ENCODE data around the gene PPL. TPM values are rescaled to one million over a fixed set of nuclear protein-coding genes. Genes with fewer than 3 reads are reported as not detected.

The PPL gene
- total RNA-seq, 6 experiments from 2014 or later, result 6.9 to 23.8 (median 14.4) TPM

GRCh38 chr16:4859190-4859899 is 77.6 kb downstream of the PPL start:
- Histone ChIP-seq H3K27ac (no peak overlapping the region), H3K27me3 (no peaks in the 10 kb centered on the region), H3K9me3 (no peaks in the 10 kb centered on the region), H3K36me3 (peaks cover 0 to 76% (median 29%) of the 10 kb centered on the region in 4 donors), H3K4me1 (peaks cover 0 to 27% (median 8%) of the 10 kb centered on the region in 4 donors), H3K4me3 (no peak overlapping the region)
- intact Hi-C loops (cut with DNase I), result no loop called here
- no peak for TF ChIP-seq POLR2A (IDR thresholded peaks at IDR 0.05)
- no peak for TF ChIP-seq CTCF (IDR thresholded peaks at IDR 0.05)
- 84% methylated on average over 12 of the region's 17 CpGs for WGBS (ENCODE audit: insufficient coverage, low coverage, low lambda C conversion rate, missing lambda C conversion rate)
- DNase-seq (peak in 1 of 3 donors; percentile 14), ATAC-seq (peak in 3 of 4 donors; percentile 11 to 39 (median 15))

GRCh38 chr16:4855804-4856203 is 81.1 kb downstream of the PPL start:
- intact Hi-C loops (cut with DNase I), result no loop called here
- Histone ChIP-seq H3K4me3 (no peak overlapping the region), H3K27me3 (no peaks in the 10 kb centered on the region), H3K36me3 (peaks cover 0 to 75% (median 23%) of the 10 kb centered on the region in 4 donors), H3K9me3 (no peaks in the 10 kb centered on the region), H3K4me1 (peaks cover 0 to 13% (median 0%) of the 10 kb centered on the region in 4 donors), H3K27ac (no peak overlapping the region)
- WGBS (ENCODE audit: insufficient coverage, low coverage, low lambda C conversion rate, missing lambda C conversion rate), result 93% methylated on average over 2 of the region's 2 CpGs
- DNase-seq, result no peak
- ATAC-seq, result no peak
- TF ChIP-seq CTCF (IDR thresholded peaks at IDR 0.05) (no peak), POLR2A (IDR thresholded peaks at IDR 0.05) (no peak)

- 95% methylated on average over 2 of the region's 5 CpGs for whole genome bisulfite sequencing (ENCODE audit: insufficient coverage, low coverage, low lambda C conversion rate, missing lambda C conversion rate)
- Histone ChIP-seq H3K36me3 (peaks cover 0 to 71% (median 23%) of the 10 kb centered on the region in 4 donors), H3K9me3 (no peaks in the 10 kb centered on the region), H3K27ac (no peak overlapping the region), H3K4me3 (no peak overlapping the region), H3K27me3 (no peaks in the 10 kb centered on the region), H3K4me1 (peaks cover 0 to 13% (median under 1%) of the 10 kb centered on the region in 4 donors)
- no peak for DNase-seq
- TF ChIP-seq POLR2A (IDR thresholded peaks at IDR 0.05) (no peak), CTCF (IDR thresholded peaks at IDR 0.05) (no peak)
- no peak for ATAC-seq
- intact Hi-C loops (cut with DNase I), result no loop called here
Measured at GRCh38 chr16:4855371-4855770, 81.6 kb downstream of the PPL start.

- intact Hi-C loops (cut with DNase I), result no loop called here
- WGBS (ENCODE audit: insufficient coverage, low coverage, low lambda C conversion rate, missing lambda C conversion rate), result 60% methylated on average over 1 of the region's 1 CpG
Measured at GRCh38 chr16:4852221-4852872, 84.6 kb downstream of the PPL start.

More at GRCh38 chr16:4852221-4852872, 84.6 kb downstream of the PPL start:
- Histone ChIP-seq H3K4me1 (peaks cover 0 to 31% (median 10%) of the 10 kb centered on the region in 4 donors), H3K36me3 (peaks cover 0 to 42% (median 6%) of the 10 kb centered on the region in 4 donors), H3K27me3 (no peaks in the 10 kb centered on the region), H3K9me3 (no peaks in the 10 kb centered on the region), H3K27ac (peak overlapping the region in 1 of 3 donors; percentile 24), H3K4me3 (no peak overlapping the region)
- DNase-seq (no peak), ATAC-seq (peak in 1 of 4 donors; percentile 24)
- TF ChIP-seq CTCF (IDR thresholded peaks at IDR 0.05) (no peak), POLR2A (IDR thresholded peaks at IDR 0.05) (no peak)

Data from right lobe of liver (tissue), 6 donors.